SU-DHL-6 (cell line): ENCODE measurements around the gene HPRT1.

Experiments used
- H2AFZ ChIP-seq: fragments of 200-600 bp; sonication (generic); 2 replicates; pipeline ENCODE4 v1.6.1; 2014; ENCODE audit warnings: low read depth, mild to moderate bottlenecking, moderate library complexity, mixed read lengths, antibody characterized with exemption, low read length; ENCODE audit not compliant: severe bottlenecking
- H3F3A ChIP-seq: fragments of 200-600 bp; shearing (Covaris generic); 2 replicates; pipeline ENCODE4 v1.6.0; 2016; ENCODE audit warnings: antibody characterized with exemption, mild to moderate bottlenecking; ENCODE audit not compliant: insufficient read depth
- H3K27ac ChIP-seq: fragments of 200-600 bp; sonication (generic); 2 replicates; pipeline ENCODE4 v1.5.1; 2016; ENCODE audit warnings: low read depth, mild to moderate bottlenecking, low read length, moderate library complexity, mixed read lengths
- H3K27me3 ChIP-seq: fragments of 200-600 bp; sonication (generic), shearing (Covaris generic); 2 replicates; pipeline ENCODE4 v1.6.0; 2014; ENCODE audit warnings: mild to moderate bottlenecking, low read length
- H3K36me3 ChIP-seq: fragments of 200-600 bp; sonication (generic); 2 replicates; pipeline ENCODE4 v1.6.1; 2014; ENCODE audit warnings: mild to moderate bottlenecking, low read length, mixed read lengths
- H3K4me2 ChIP-seq: fragments of 300-600, 200-600 bp; shearing (Covaris generic), sonication (generic); 2 replicates; pipeline ENCODE4 v1.6.0; 2014; ENCODE audit warnings: low read length, low read depth, mild to moderate bottlenecking; ENCODE audit not compliant: poor library complexity, severe bottlenecking
- H3K4me3 ChIP-seq: fragments of 200-600 bp; sonication (generic); 2 replicates; pipeline ENCODE4 v1.5.1; 2014; ENCODE audit warnings: antibody characterized with exemption, low read length, mild to moderate bottlenecking, mixed read lengths; ENCODE audit not compliant: insufficient read depth, poor library complexity, severe bottlenecking
- H3K79me2 ChIP-seq: fragments of 200-600 bp; sonication (generic); 2 replicates; pipeline ENCODE4 v1.6.1; 2014; ENCODE audit warnings: mild to moderate bottlenecking, low read length, moderate library complexity; ENCODE audit not compliant: insufficient read depth
- H3K9ac ChIP-seq: fragments of 200-600 bp; sonication (generic); 2 replicates; pipeline ENCODE4 v1.7.0; 2014; ENCODE audit warnings: mild to moderate bottlenecking, low read length
- H3K9me2 ChIP-seq: fragments of 200-600 bp; sonication (generic); replicated peaks from 2 replicates; pipeline ENCODE4 v1.6.1; 2014; ENCODE audit warnings: low read length; ENCODE audit not compliant: insufficient read depth
- H3K9me3 ChIP-seq: fragments of 200-600 bp; sonication (generic); 2 replicates; pipeline ENCODE4 v1.6.1; 2014; ENCODE audit warnings: low read length, mixed read lengths; ENCODE audit not compliant: insufficient read depth
- H4K20me1 ChIP-seq: fragments of 200-600 bp; sonication (generic); 2 replicates; pipeline ENCODE4 v1.6.1; 2014; ENCODE audit warnings: low read depth, mild to moderate bottlenecking, antibody characterized with exemption, low read length, moderate library complexity, mixed read lengths
- EZH2phosphoT487 ChIP-seq: fragments of 200-600 bp; sonication (generic), shearing (Covaris generic); conservative IDR thresholded peaks from 2 replicates; pipeline ENCODE4 v1.6.1; 2018; ENCODE audit warnings: mild to moderate bottlenecking, antibody characterized with exemption, low read length, moderate library complexity, mixed read lengths
- TF ChIP-seq, protein P1 (sequence below): fragments of 200-600 bp; sonication (generic); IDR thresholded peaks from one replicate; pipeline ENCODE4 v1.5.1; 2017; ENCODE audit warnings: antibody characterized with exemption, mild to moderate bottlenecking, low read length, moderate library complexity; ENCODE audit not compliant: insufficient read depth, poor library complexity, severe bottlenecking

The HPRT1 gene

DNA sequence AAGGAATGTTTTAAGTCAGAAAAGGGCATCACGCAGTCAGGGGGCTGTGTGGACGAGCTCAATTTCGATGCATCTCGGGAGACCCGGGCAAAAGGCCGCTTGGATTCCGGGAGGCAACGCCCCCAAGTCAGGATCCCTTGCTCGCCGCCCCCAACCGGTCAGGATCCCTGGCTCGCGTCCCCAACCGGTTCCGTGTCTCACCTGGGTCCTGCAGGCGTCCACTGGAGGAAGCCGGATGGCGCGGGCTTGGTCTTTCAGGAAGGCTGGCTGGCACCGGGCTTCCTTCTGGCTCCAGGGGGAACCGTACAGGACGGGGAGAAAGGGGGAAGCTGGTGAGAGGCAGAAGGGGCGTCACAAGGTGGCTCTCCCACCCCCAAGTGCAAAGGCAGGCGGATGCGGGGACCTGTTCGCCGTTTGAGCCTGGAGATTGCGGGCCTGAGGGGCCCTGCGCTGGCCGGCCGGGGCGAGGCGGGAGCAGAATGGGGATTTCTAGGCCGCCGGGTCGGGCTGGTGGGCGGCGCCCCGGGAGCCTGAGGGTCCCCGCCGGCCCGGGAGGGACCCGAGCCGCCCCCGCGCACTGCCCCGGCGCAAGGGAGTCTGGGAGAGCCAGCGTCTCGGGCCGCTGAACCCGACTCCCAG, 84.7 kb downstream of the HPRT1 start:
- no peak overlapping the region for H3K4me3 ChIP-seq
- no peak overlapping the region for H3K27ac ChIP-seq
- no peaks in the 10 kb centered on the region for H3K9me3 ChIP-seq
- no peaks in the 10 kb centered on the region for H3F3A ChIP-seq
- H3K4me2 ChIP-seq: no peak overlapping the region
- no peaks in the 10 kb centered on the region for H4K20me1 ChIP-seq
- H3K36me3 ChIP-seq: no peaks in the 10 kb centered on the region
- no peak overlapping the region for H2AFZ ChIP-seq
- TF ChIP-seq, protein P1, sequence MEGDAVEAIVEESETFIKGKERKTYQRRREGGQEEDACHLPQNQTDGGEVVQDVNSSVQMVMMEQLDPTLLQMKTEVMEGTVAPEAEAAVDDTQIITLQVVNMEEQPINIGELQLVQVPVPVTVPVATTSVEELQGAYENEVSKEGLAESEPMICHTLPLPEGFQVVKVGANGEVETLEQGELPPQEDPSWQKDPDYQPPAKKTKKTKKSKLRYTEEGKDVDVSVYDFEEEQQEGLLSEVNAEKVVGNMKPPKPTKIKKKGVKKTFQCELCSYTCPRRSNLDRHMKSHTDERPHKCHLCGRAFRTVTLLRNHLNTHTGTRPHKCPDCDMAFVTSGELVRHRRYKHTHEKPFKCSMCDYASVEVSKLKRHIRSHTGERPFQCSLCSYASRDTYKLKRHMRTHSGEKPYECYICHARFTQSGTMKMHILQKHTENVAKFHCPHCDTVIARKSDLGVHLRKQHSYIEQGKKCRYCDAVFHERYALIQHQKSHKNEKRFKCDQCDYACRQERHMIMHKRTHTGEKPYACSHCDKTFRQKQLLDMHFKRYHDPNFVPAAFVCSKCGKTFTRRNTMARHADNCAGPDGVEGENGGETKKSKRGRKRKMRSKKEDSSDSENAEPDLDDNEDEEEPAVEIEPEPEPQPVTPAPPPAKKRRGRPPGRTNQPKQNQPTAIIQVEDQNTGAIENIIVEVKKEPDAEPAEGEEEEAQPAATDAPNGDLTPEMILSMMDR: no peak
- H3K27me3 ChIP-seq: no peaks in the 10 kb centered on the region
- H3K9me2 ChIP-seq: no peaks in the 10 kb centered on the region
- H3K9ac ChIP-seq: no peak overlapping the region
- no peaks in the 10 kb centered on the region for H3K79me2 ChIP-seq

DNA sequence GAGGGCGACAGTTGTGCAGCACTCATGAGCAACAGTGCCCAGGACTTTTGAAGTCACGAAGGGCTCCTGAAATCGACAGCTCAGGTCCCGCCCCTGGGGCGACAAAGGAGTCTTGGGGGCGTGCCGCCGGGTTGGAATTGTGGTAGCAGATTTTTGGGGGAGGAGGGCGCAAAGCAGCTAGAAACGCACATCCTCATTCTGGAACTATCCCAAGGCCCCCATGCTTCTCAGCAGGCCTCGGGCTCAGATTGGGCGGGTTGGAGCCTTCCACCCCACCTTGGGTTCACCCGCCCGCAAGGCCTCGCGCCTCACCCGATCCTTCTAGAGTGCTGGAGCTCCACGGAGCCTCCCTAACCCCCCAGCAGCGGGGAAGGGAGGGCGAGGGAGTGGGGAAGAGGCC, 85.5 kb downstream of the HPRT1 start:
- H3F3A ChIP-seq: no peaks in the 10 kb centered on the region
- no peaks in the 10 kb centered on the region for H3K27me3 ChIP-seq
- no peak overlapping the region for H2AFZ ChIP-seq
- H3K9ac ChIP-seq: no peak overlapping the region
- no peak for TF ChIP-seq EZH2phosphoT487
- TF ChIP-seq, protein P1: no peak
- H3K36me3 ChIP-seq: no peaks in the 10 kb centered on the region
- no peak overlapping the region for H3K4me3 ChIP-seq
- H3K27ac ChIP-seq: no peak overlapping the region
- no peaks in the 10 kb centered on the region for H3K79me2 ChIP-seq
- no peak overlapping the region for H3K4me2 ChIP-seq
- no peaks in the 10 kb centered on the region for H4K20me1 ChIP-seq
- no peaks in the 10 kb centered on the region for H3K9me2 ChIP-seq
- no peaks in the 10 kb centered on the region for H3K9me3 ChIP-seq

DNA sequence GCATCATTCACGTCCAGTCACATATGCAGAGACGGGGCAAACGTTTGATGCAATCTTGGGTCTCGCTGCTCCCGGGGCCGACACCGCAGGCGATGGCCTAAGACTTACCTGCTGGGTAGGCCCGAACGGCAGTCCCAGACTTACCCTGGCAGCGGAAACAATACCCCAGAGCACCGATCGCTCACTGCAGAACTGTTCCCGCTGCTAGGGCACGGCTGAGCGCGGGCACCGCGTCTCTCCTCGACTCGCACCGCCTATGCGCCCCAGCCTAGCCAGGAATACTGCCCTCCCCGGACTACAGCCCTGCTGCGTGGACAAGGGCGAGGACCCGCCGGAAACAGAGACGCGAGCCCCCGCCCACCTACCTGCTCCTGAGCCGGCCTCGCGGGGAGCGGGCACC, 86.2 kb downstream of the HPRT1 start:
- no peak overlapping the region for H3K4me3 ChIP-seq
- H3K36me3 ChIP-seq: no peaks in the 10 kb centered on the region
- H3K27ac ChIP-seq: no peak overlapping the region
- H3K9me2 ChIP-seq: no peaks in the 10 kb centered on the region
- no peaks in the 10 kb centered on the region for H4K20me1 ChIP-seq
- H3K27me3 ChIP-seq: no peaks in the 10 kb centered on the region
- no peaks in the 10 kb centered on the region for H3K9me3 ChIP-seq
- H3K79me2 ChIP-seq: no peaks in the 10 kb centered on the region
- no peak overlapping the region for H2AFZ ChIP-seq
- no peak for TF ChIP-seq EZH2phosphoT487
- H3K9ac ChIP-seq: no peak overlapping the region
- no peak overlapping the region for H3K4me2 ChIP-seq
- H3F3A ChIP-seq: no peaks in the 10 kb centered on the region

DNA sequence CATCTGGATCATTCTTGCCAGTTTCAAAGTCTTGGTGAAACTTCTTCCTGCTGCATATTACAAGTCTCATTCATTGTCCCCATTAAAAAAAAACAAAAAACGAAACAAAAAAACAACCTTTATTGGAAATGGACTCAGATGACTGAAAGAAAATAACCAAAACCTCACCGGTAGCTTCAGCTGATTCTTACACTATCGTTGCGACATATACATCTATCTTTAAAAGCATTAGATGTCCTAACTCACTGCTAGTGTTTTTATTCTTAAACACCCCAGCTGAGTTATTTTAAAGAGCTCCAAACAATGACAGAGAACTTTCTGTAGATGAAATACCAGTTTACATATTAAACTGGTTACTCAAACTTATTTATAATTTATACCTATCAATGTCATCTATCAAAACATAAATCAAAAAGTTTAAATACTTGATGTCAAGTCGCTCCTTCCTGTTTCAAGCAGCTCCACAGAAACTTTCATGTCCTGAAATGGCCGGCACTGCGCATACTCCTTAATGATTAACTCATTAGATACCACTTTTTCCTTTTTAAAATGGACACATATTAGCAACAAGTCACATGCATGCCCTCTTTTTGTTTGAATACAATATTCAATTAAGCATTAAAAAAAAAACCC, 87.2 kb downstream of the HPRT1 start:
- no peaks in the 10 kb centered on the region for H3K27me3 ChIP-seq
- H3F3A ChIP-seq: no peaks in the 10 kb centered on the region
- no peaks in the 10 kb centered on the region for H3K79me2 ChIP-seq
- no peak overlapping the region for H2AFZ ChIP-seq
- no peaks in the 10 kb centered on the region for H3K9me3 ChIP-seq
- H3K9ac ChIP-seq: no peak overlapping the region
- H4K20me1 ChIP-seq: no peaks in the 10 kb centered on the region
- no peak for TF ChIP-seq EZH2phosphoT487
- TF ChIP-seq, protein P1: no peak
- no peaks in the 10 kb centered on the region for H3K36me3 ChIP-seq
- H3K4me3 ChIP-seq: no peak overlapping the region
- H3K9me2 ChIP-seq: no peaks in the 10 kb centered on the region
- H3K27ac ChIP-seq: no peak overlapping the region
- no peak overlapping the region for H3K4me2 ChIP-seq
